ENCODE results near the gene SHH. TPM values are rescaled to one million over a fixed set of nuclear protein-coding genes. Genes with fewer than 3 reads are reported as not detected.
A peak's percentile ranks its signal among the peaks of the same experiment; 100 is the strongest.

SHH gene
- total and polyA plus RNA-seq, 2 of the 4 experiments (the other 2 are of a cell fraction) = under 0.01 to 0.03 TPM

- 3% methylated on average over 25 of the region's 43 CpGs; no CpG with 5 or more reads in 1 of the 2 experiments for WGBS, 2 experiments (ENCODE audit: extremely low coverage in 2 of 2, insufficient read length in 1 of 2)
- CTCF ChIA-PET = interaction anchor here (0.6 kb wide), 1 partner anchor 928 kb away, joined by 4 read pairs; no protein-coding TSS in a partner anchor
- in situ Hi-C loops (cut with MboI; ENCODE audit: low sequenced_read_pairs) = loop anchor here (25.0 kb wide), 1 partner anchor 828 kb away; the partner anchor contains the start of gene RNF32
Observed at GRCh38 chr7:155809332-155809946, 2.8 kb downstream of the SHH start.

More at GRCh38 chr7:155809332-155809946, 2.8 kb downstream of the SHH start:
- Histone ChIP-seq H3K14ac (replicated peaks; ENCODE audit: low read depth, low read length) (no peak overlapping the region), H2BK20ac (ENCODE audit: low read depth, low read length) (no peak overlapping the region), H3K4me2 (ENCODE audit: low read depth, low read length) (no peak overlapping the region; the same call in 1 of the 2 replicates), H4K8ac (ENCODE audit: low read depth in 2 of 2, low read length in 2 of 2) (no peak overlapping the region), H2BK15ac (ENCODE audit: low read depth, low read length) (no peak overlapping the region), H3K23ac (ENCODE audit: low read depth, low read length) (no peak overlapping the region), H4K20me1 (ENCODE audit: insufficient read depth, low read length) (no peaks in the 10 kb centered on the region; the same call in 1 of the 2 replicates), H3K27me3 (ENCODE audit: control insufficient read depth, insufficient read depth, low read length) (peaks cover 80% of the 10 kb centered on the region), H3K36me3 (ENCODE audit: control insufficient read depth, insufficient read depth, low read length) (no peaks in the 10 kb centered on the region), H3K9ac (ENCODE audit: low read depth, low read length) (no peak overlapping the region), H3K4ac (ENCODE audit: low read depth, low read length) (no peak overlapping the region), H3K18ac (ENCODE audit: low read depth, low read length) (no peak overlapping the region), H3K27ac (ENCODE audit: insufficient read depth, low read length) (no peak overlapping the region), H2AK5ac (ENCODE audit: low read depth, low read length) (no peak overlapping the region), H3K9me1 (ENCODE audit: insufficient read depth, low read length) (no peaks in the 10 kb centered on the region), H2AK9ac (replicated peaks; ENCODE audit: low read depth, low read length, poor library complexity) (no peak overlapping the region), H2BK120ac (ENCODE audit: low read depth, low read length) (no peak overlapping the region), H3K9me3 (ENCODE audit: control insufficient read depth, insufficient read depth, low read length) (no peaks in the 10 kb centered on the region), H4K5ac (ENCODE audit: low read depth, low read length) (no peak overlapping the region), H4K91ac (ENCODE audit: insufficient read depth, low read depth, low read length) (no peak overlapping the region), H3K4me3 (ENCODE audit: insufficient read depth, low read depth, low read length) (no peak overlapping the region; the same call in 1 of the 2 replicates), H3K4me1 (ENCODE audit: control insufficient read depth, insufficient read depth, low read length) (no peaks in the 10 kb centered on the region), H3K79me1 (ENCODE audit: low read depth in 1 of 2, low read length in 2 of 2) (no peaks in the 10 kb centered on the region), H3K56ac (ENCODE audit: extremely low read depth, insufficient read depth, low read length) (no peak overlapping the region), H2AFZ (replicated peaks; ENCODE audit: low read length, poor library complexity) (peak overlapping the region; percentile 11), H2BK5ac (ENCODE audit: low read depth, low read length, poor library complexity, severe bottlenecking) (no peak overlapping the region)
- no peak for DNase-seq
- BruUV-seq (replicated peaks) = no TSS peak
- no peak for ATAC-seq (ENCODE audit: low read depth)
- POLR2A ChIA-PET (ENCODE audit: unreplicated experiment) = no interaction called here
- dilution Hi-C loops (cut with HindIII; ENCODE audit: low sequenced_read_pairs, unreplicated experiment) = no loop called here
- intact Hi-C loops (cut with micrococcal nuclease) = no loop called here
- no peak for TF ChIP-seq NFE2L2 (IDR thresholded peaks at IDR 0.05; ENCODE audit: low read depth, low read length)
- TF ChIP-seq MAFK (IDR thresholded peaks at IDR 0.05; ENCODE audit: low read depth, low read length) = no peak
